GM21390 (cell line): ENCODE measurements around the gene SMAD2.
"Not testable (repeated sequence)": the region's sequence is repeated elsewhere in the genome, so short reads cannot be mapped to it uniquely, and the experiment has no call there.

Experiments used
- ATAC-seq: cut with Tn5 transposase; IDR thresholded peaks from one replicate; pipeline ENCODE4 v1.9.1; 2021; ENCODE audit not compliant: unreplicated experiment

SMAD2 gene

GRCh38 chr18:47797126-47797525, 133.3 kb downstream of the SMAD2 start:
- no peak for ATAC-seq

- ATAC-seq, result no peak
Measured at GRCh38 chr18:47795434-47795814, 135.0 kb downstream of the SMAD2 start.

- ATAC-seq, result no peak
Measured at GRCh38 chr18:47794725-47795433, 135.6 kb downstream of the SMAD2 start.

- no peak for ATAC-seq
Measured at GRCh38 chr18:47793609-47794008, 136.8 kb downstream of the SMAD2 start.

GRCh38 chr18:47791461-47791985, 138.9 kb downstream of the SMAD2 start:
- no peak for ATAC-seq

GRCh38 chr18:47790036-47790435, 140.4 kb downstream of the SMAD2 start:
- ATAC-seq, result no peak

- no peak for ATAC-seq
Measured at GRCh38 chr18:47788621-47789020, 141.8 kb downstream of the SMAD2 start.

- ATAC-seq, result no peak
Measured at GRCh38 chr18:47781561-47781960, 148.9 kb downstream of the SMAD2 start.

- ATAC-seq, result no peak
Measured at GRCh38 chr18:47780011-47780725, 150.3 kb downstream of the SMAD2 start.

GRCh38 chr18:47779381-47779780, 151.1 kb downstream of the SMAD2 start:
- ATAC-seq, result no peak

GRCh38 chr18:47777626-47778025, 152.8 kb downstream of the SMAD2 start:
- ATAC-seq, result no peak

- ATAC-seq, result no peak
Measured at GRCh38 chr18:47775961-47776360, 154.5 kb downstream of the SMAD2 start.

GRCh38 chr18:47773931-47774330, 156.5 kb downstream of the SMAD2 start:
- ATAC-seq, result no peak

- no peak for ATAC-seq
Measured at GRCh38 chr18:47772374-47773248, 157.8 kb downstream of the SMAD2 start.

- no peak for ATAC-seq
Measured at GRCh38 chr18:47771922-47772321, 158.5 kb downstream of the SMAD2 start.

GRCh38 chr18:47767699-47768098, 162.8 kb downstream of the SMAD2 start:
- no peak for ATAC-seq

GRCh38 chr18:47767198-47767597, 163.3 kb downstream of the SMAD2 start:
- not testable (repeated sequence) for ATAC-seq
